ENCODE results near the gene TPI1. TPM values are rescaled to one million over a fixed set of nuclear protein-coding genes. Genes with fewer than 3 reads are reported as not detected.
"Not testable (repeated sequence)": the region's sequence is repeated elsewhere in the genome, so short reads cannot be mapped to it uniquely, and the experiment has no call there.

The TPI1 gene
- total and polyA plus RNA-seq, 9 donors: 707 to 1,287 (median 972) TPM

DNA sequence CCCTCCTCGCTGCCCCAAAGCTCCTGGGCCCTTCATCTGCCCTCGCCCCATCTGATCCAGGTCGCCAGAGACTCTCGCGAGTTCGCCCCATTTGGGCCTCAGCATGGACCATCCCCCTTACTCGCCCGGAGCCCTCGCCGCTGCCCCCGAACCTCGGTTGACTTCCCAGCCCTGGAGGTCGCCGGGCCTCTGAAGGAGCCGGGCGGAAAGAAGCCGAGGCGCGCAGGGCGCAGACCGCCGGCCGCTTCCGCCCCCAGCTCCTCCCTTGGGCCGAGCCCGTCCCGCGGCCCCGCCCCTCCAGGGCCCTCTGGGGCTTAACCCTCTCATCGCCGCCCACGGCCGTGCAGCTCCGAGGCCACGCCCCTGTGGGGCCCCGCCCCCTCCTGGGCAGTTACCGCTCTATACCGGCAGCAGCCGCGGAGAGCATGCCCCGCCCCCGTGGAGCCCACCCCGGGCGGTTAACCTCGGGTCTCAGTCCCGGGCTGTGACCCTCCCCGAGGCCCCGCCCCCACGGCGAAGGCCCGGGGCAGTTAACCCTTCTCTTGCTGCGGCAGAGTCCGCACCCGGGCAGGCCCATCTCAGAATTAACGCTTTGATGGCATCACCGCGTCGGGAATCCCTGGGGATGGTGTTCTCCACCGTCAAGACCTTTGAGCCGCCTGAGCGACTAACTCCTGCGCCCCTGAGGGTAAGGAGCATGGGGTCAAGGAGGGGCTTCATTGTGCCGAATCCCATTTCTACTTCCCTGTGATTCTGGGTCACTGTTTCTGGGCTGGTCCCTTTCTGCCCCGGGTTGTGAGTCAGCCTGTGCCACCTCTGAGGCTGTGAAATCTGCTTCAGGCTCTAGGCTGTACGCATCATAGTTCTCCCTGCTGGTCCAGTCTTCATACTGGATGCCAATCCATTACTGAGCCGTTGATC, 6.0 kb downstream of the TPI1 start, which contains the start of gene SPSB2:
Gene SPSB2 (minus strand): TSS at position 210 of the 921 bp plus-strand sequence. CDS start 402 bp downstream, outside the sequence.
- Histone ChIP-seq H3K36me3 (ENCODE audit: control insufficient read depth, insufficient read depth, low read length) (peaks cover 35% of the 10 kb centered on the region), H3K9me3 (replicated peaks; ENCODE audit: control insufficient read depth, low read depth, low read length) (no peaks in the 10 kb centered on the region), H3K4me1 (ENCODE audit: control insufficient read depth, insufficient read depth, low read length) (peaks cover 42% of the 10 kb centered on the region), H3K27ac (ENCODE audit: low read length) (peak within 1 kb of the TSS; percentile 93), H3K27me3 (ENCODE audit: control insufficient read depth, insufficient read depth, low read length) (no peaks in the 10 kb centered on the region), H3K4me3 (ENCODE audit: low read length) (peak within 1 kb of the TSS; percentile 84)
- DNase-seq: peak; percentile 98
- 1% methylated on average over 57 of the region's 66 CpGs for WGBS (ENCODE audit: insufficient coverage)

DNA sequence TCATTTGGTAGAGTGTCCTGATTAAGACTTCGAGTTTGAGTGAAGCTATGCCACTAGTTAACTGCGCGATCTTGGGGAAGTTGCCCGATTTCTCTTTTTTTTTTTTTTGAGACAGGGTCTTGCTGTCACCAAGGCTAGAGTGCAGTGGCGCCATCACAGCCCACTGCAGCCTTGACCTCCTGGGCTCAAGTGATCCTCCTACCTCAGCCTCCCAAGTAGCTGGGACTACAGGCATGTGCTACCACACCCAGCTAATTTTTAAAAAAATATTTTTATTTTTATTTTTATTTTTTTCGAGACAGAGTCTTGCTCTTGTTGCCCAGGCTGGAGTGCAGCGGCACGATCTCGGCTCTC, 6.7 kb downstream of the TPI1 start:
- H3K27ac ChIP-seq (ENCODE audit: low read length): peak overlapping the region; percentile 93
- 13% methylated on average over 4 of the region's 9 CpGs for WGBS (ENCODE audit: insufficient coverage)
- not testable (repeated sequence) for H3K27me3 ChIP-seq (ENCODE audit: control insufficient read depth, insufficient read depth, low read length); DNase-seq; H3K9me3 ChIP-seq (replicated peaks; ENCODE audit: control insufficient read depth, low read depth, low read length)
- H3K4me3 ChIP-seq (ENCODE audit: low read length): peak overlapping the region; percentile 84
- peaks cover 30% of the 10 kb centered on the region for H3K36me3 ChIP-seq (ENCODE audit: control insufficient read depth, insufficient read depth, low read length)
- H3K4me1 ChIP-seq (ENCODE audit: control insufficient read depth, insufficient read depth, low read length): peaks cover 36% of the 10 kb centered on the region

DNA sequence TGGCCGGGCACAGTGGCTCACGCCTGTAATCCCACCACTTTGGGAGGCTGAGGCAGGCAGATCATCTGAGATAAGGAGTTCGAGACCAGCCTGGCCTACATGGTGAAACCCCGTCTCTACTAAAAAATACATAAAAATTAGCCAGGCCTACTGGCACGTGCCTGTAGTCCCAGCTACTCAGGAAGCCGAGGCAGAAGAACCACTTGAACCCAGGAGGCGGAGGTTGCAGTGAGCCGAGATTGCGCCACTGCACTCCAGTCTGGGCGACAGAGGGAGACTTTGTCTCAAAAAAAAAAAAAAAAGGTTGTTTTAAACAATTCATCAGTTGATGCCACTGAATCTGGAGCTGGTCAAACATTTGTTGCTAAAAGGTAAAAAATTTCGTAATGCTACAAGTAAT, 12.5 kb downstream of the TPI1 start:
- peaks cover 13% of the 10 kb centered on the region for H3K36me3 ChIP-seq (ENCODE audit: control insufficient read depth, insufficient read depth, low read length)
- not testable (repeated sequence) for H3K9me3 ChIP-seq (replicated peaks; ENCODE audit: control insufficient read depth, low read depth, low read length); H3K4me3 ChIP-seq (ENCODE audit: low read length); DNase-seq; H3K4me1 ChIP-seq (ENCODE audit: control insufficient read depth, insufficient read depth, low read length); H3K27me3 ChIP-seq (ENCODE audit: control insufficient read depth, insufficient read depth, low read length); H3K27ac ChIP-seq (ENCODE audit: low read length)
- WGBS (ENCODE audit: insufficient coverage): 86% methylated on average over 8 of the region's 11 CpGs

DNA sequence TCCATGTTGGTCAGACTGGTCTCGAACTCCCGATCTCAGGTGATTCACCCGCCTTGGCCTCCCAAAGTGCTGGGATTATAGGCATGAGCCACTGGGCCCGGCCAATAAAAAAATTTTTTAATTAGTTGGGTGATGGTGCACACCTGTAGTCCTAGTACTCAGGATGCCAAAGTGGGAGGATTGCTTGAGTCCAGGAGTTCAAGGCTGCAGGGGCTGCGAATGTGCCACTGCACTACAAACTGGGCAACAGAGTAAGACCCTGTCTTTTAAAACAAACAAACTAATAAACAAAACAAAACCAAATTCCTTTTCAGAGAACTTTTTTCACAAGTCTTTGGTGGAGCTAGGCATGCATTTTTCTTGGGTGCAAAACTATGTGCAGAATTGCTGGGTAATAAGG, 15.9 kb downstream of the TPI1 start:
- peaks cover 17% of the 10 kb centered on the region for H3K36me3 ChIP-seq (ENCODE audit: control insufficient read depth, insufficient read depth, low read length)
- no peak overlapping the region for H3K27ac ChIP-seq (ENCODE audit: low read length)
- H3K9me3 ChIP-seq (replicated peaks; ENCODE audit: control insufficient read depth, low read depth, low read length): no peaks in the 10 kb centered on the region
- H3K4me3 ChIP-seq (ENCODE audit: low read length): no peak overlapping the region
- no peaks in the 10 kb centered on the region for H3K4me1 ChIP-seq (ENCODE audit: control insufficient read depth, insufficient read depth, low read length)
- DNase-seq: no peak
- WGBS (ENCODE audit: insufficient coverage): 95% methylated on average over 4 of the region's 5 CpGs
- H3K27me3 ChIP-seq (ENCODE audit: control insufficient read depth, insufficient read depth, low read length): no peaks in the 10 kb centered on the region

DNA sequence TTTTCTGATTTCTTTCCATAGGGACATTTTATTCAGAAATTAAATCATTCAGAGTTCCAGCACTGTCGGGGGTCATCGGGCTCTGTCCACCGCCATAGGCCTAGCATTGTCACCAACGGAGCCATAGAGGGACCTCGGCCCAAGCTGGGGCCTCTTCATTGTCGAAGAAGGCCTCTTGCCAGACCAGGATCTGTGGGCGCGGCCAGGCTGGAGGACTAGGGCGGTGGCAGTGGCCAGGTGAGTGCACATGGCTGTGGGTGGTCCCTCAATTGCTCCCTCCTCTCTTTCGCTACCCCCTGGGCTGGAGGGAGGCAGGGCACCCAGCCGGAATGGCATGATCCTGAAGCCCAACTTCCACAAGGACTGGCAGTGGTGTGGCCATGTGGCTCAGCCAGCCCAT, 16.4 kb downstream of the TPI1 start:
- H3K27me3 ChIP-seq (ENCODE audit: control insufficient read depth, insufficient read depth, low read length): no peaks in the 10 kb centered on the region
- H3K4me1 ChIP-seq (ENCODE audit: control insufficient read depth, insufficient read depth, low read length): no peaks in the 10 kb centered on the region
- WGBS (ENCODE audit: insufficient coverage): 95% methylated on average over 11 of the region's 11 CpGs
- H3K27ac ChIP-seq (ENCODE audit: low read length): no peak overlapping the region
- H3K4me3 ChIP-seq (ENCODE audit: low read length): no peak overlapping the region
- no peak for DNase-seq
- H3K9me3 ChIP-seq (replicated peaks; ENCODE audit: control insufficient read depth, low read depth, low read length): no peaks in the 10 kb centered on the region
- peaks cover 19% of the 10 kb centered on the region for H3K36me3 ChIP-seq (ENCODE audit: control insufficient read depth, insufficient read depth, low read length)

DNA sequence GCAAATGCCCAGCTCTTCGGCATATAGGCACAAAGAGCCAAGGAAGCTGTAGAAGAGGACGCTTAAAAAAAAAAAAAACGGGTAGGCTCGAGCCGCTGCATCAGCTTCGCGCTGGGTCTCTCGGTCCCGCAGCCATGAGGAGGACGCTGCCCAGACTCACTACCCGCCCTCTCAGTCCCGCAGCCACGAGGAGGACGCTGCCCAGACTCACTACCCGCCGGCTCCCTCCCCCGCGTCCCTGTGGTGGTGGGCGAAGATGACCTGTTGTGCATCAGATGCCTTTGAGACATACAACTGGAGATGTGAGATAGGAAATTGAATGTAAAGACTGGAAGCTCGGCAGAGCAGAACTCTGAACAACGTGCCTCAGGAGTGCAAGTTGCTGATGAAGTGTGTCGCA, 17.2 kb downstream of the TPI1 start:
- DNase-seq: no peak
- Histone ChIP-seq H3K9me3 (replicated peaks; ENCODE audit: control insufficient read depth, low read depth, low read length) (no peaks in the 10 kb centered on the region), H3K36me3 (ENCODE audit: control insufficient read depth, insufficient read depth, low read length) (peaks cover 19% of the 10 kb centered on the region), H3K27me3 (ENCODE audit: control insufficient read depth, insufficient read depth, low read length) (no peaks in the 10 kb centered on the region), H3K4me3 (ENCODE audit: low read length) (no peak overlapping the region), H3K27ac (ENCODE audit: low read length) (no peak overlapping the region), H3K4me1 (ENCODE audit: control insufficient read depth, insufficient read depth, low read length) (no peaks in the 10 kb centered on the region)
- 60% methylated on average over 16 of the region's 22 CpGs for WGBS (ENCODE audit: insufficient coverage)

DNA sequence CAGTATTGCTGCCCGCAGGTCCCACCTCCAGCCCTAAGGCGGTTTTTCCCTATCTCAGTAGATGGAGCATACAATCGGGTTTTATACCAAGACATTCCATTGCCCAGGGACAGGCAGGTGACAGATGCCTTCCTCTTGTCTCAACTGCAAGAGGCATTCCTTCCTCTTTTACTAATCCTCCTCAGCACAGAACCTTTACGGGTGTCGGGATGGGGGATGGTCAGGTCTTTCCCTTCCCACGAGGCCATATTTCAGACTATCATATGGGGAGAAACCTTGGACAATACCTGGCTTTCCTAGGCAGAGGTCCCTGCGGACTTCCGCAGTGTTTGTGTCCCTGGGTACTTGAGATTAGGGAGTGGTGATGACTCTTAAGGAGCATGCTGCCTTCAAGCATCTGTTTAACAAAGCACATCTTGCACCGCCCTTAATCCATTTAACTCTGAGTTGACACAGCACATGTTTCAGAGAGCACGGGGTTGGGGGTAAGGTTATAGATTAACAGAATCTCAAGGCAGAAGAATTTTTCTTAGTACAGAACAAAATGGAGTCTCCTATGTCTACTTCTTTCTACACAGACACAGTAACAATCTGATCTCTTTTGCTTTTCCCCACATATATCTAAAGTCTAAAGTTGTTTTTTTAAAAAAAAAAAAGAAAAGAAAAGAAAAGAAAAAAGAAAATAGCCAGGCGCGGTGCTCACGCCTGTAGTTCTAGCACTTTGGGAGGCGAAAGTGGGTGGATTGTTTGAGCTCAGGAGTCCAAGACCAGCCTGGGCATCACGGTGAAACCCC, 19.1 kb downstream of the TPI1 start:
- H3K27ac ChIP-seq (ENCODE audit: low read length); H3K4me3 ChIP-seq (ENCODE audit: low read length); H3K9me3 ChIP-seq (replicated peaks; ENCODE audit: control insufficient read depth, low read depth, low read length); H3K4me1 ChIP-seq (ENCODE audit: control insufficient read depth, insufficient read depth, low read length); H3K27me3 ChIP-seq (ENCODE audit: control insufficient read depth, insufficient read depth, low read length); DNase-seq: not testable (repeated sequence)
- no CpG with 5 or more reads among the region's 15 CpGs for WGBS (ENCODE audit: insufficient coverage)
- peaks cover 19% of the 10 kb centered on the region for H3K36me3 ChIP-seq (ENCODE audit: control insufficient read depth, insufficient read depth, low read length)

DNA sequence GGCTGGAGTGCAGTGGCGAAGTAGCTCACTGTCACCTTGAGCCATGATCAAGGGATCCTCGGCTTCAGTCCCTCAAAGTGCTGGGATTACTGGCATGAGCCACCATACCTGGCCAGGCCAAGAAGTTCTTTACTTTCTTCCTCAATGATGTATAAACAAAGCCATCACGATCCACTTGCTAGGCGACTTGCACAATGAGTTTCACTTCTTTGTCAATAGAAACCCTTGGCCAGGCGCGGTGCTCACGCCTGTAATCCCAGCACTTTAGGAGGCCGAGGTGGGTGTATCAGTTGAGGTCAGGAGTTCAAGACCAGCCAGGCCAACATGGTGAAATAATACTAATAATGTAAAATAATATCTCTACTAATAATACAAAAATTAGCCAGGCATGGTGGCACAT, 20.1 kb downstream of the TPI1 start:
- H3K4me3 ChIP-seq (ENCODE audit: low read length): no peak overlapping the region
- WGBS (ENCODE audit: insufficient coverage): 81% methylated on average over 4 of the region's 8 CpGs
- H3K4me1 ChIP-seq (ENCODE audit: control insufficient read depth, insufficient read depth, low read length): peaks cover 8% of the 10 kb centered on the region
- no peak for DNase-seq
- H3K36me3 ChIP-seq (ENCODE audit: control insufficient read depth, insufficient read depth, low read length): peaks cover 14% of the 10 kb centered on the region
- H3K27me3 ChIP-seq (ENCODE audit: control insufficient read depth, insufficient read depth, low read length): no peaks in the 10 kb centered on the region
- no peak overlapping the region for H3K27ac ChIP-seq (ENCODE audit: low read length)
- H3K9me3 ChIP-seq (replicated peaks; ENCODE audit: control insufficient read depth, low read depth, low read length): no peaks in the 10 kb centered on the region

DNA sequence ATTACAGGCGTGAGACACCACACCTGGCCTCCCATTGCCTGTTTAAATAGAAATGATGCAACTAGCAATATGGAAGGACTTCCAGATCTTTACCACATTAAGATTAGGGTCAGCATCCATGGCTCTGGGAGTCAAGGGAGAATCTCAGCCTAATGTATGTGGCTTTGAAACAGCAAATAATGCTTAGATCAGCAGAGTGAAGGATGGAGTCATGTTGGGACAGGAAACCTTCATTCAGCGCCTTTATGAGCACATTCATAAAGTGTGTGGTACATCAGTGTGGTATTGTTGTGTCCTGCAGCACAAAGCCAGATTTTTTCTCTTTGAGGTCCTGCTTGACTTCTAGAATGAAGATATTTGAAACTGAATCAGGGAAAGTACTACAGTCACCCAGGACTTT, 21.0 kb downstream of the TPI1 start:
- Histone ChIP-seq H3K27me3 (ENCODE audit: control insufficient read depth, insufficient read depth, low read length) (no peaks in the 10 kb centered on the region), H3K4me3 (ENCODE audit: low read length) (no peak overlapping the region), H3K27ac (ENCODE audit: low read length) (no peak overlapping the region), H3K4me1 (ENCODE audit: control insufficient read depth, insufficient read depth, low read length) (peaks cover 8% of the 10 kb centered on the region), H3K36me3 (ENCODE audit: control insufficient read depth, insufficient read depth, low read length) (peaks cover 14% of the 10 kb centered on the region), H3K9me3 (replicated peaks; ENCODE audit: control insufficient read depth, low read depth, low read length) (no peaks in the 10 kb centered on the region)
- WGBS (ENCODE audit: insufficient coverage): 85% methylated on average over 2 of the region's 2 CpGs
- no peak for DNase-seq

DNA sequence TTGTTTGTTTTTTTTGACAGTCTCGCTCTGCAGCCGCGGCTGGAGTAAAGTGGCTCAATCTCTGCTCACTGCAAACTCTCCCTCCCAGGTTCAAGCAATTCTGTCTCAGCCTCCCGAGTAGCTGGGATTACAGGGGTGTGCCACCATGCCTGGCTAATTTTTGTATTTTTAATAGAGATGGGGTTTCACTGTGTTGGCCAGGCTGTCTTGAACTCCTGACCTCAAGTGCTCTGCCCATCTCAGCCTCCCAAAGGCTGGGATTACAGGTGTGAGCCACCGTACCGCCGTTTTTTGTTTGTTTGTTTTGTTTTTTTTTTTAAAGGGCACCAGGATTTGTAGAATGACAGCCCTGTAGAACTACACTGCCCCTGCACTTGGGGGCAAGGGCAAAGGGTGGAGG, 21.5 kb downstream of the TPI1 start:
- H3K4me3 ChIP-seq (ENCODE audit: low read length); H3K9me3 ChIP-seq (replicated peaks; ENCODE audit: control insufficient read depth, low read depth, low read length); H3K27ac ChIP-seq (ENCODE audit: low read length); DNase-seq; H3K27me3 ChIP-seq (ENCODE audit: control insufficient read depth, insufficient read depth, low read length); H3K4me1 ChIP-seq (ENCODE audit: control insufficient read depth, insufficient read depth, low read length): not testable (repeated sequence)
- WGBS (ENCODE audit: insufficient coverage): 75% methylated on average over 2 of the region's 7 CpGs
- H3K36me3 ChIP-seq (ENCODE audit: control insufficient read depth, insufficient read depth, low read length): peaks cover 12% of the 10 kb centered on the region

Measured in muscle of leg (tissue), 11 donors.